GM18526 (cell line): ENCODE data around the gene PARD3B.

Experiments
- POLR2A ChIP-seq: IDR thresholded peaks from 3 replicates; pipeline ENCODE4 v1.6.1; 2011; ENCODE audit not compliant: insufficient read length; ENCODE audit errors: extremely low read depth

Gene PARD3B

GRCh38 chr2:205501826-205502225 is 956.6 kb downstream of the PARD3B start:
- TF ChIP-seq POLR2A, result no peak

GRCh38 chr2:205505371-205505770 is 960.1 kb downstream of the PARD3B start:
- TF ChIP-seq POLR2A, result no peak

GRCh38 chr2:205509655-205510054 is 964.4 kb downstream of the PARD3B start:
- TF ChIP-seq POLR2A, result no peak

- no peak for TF ChIP-seq POLR2A
Observed at GRCh38 chr2:205510345-205510744, 965.1 kb downstream of the PARD3B start.

- no peak for TF ChIP-seq POLR2A
Observed at GRCh38 chr2:205511221-205511620, 965.9 kb downstream of the PARD3B start.

GRCh38 chr2:205511641-205512040 is 966.4 kb downstream of the PARD3B start:
- no peak for TF ChIP-seq POLR2A

GRCh38 chr2:205520311-205520710 is 975.0 kb downstream of the PARD3B start:
- no peak for TF ChIP-seq POLR2A

- no peak for TF ChIP-seq POLR2A
Observed at GRCh38 chr2:205524656-205525055, 979.4 kb downstream of the PARD3B start.

GRCh38 chr2:205527801-205528200 is 982.5 kb downstream of the PARD3B start:
- TF ChIP-seq POLR2A, result no peak

GRCh38 chr2:205531072-205531471 is 985.8 kb downstream of the PARD3B start:
- TF ChIP-seq POLR2A, result no peak

- TF ChIP-seq POLR2A, result no peak
Observed at GRCh38 chr2:205531489-205532148, 986.3 kb downstream of the PARD3B start.

- TF ChIP-seq POLR2A, result no peak
Observed at GRCh38 chr2:205535001-205535400, 989.7 kb downstream of the PARD3B start.

- no peak for TF ChIP-seq POLR2A
Observed at GRCh38 chr2:205539603-205540002, 994.3 kb downstream of the PARD3B start.

- no peak for TF ChIP-seq POLR2A
Observed at GRCh38 chr2:205540036-205540435, 994.8 kb downstream of the PARD3B start.

GRCh38 chr2:205543262-205543843 is 998.1 kb downstream of the PARD3B start:
- TF ChIP-seq POLR2A, result no peak

- TF ChIP-seq POLR2A, result no peak
Observed at GRCh38 chr2:205543937-205544702, 998.8 kb downstream of the PARD3B start.

- TF ChIP-seq POLR2A, result no peak
Observed at GRCh38 chr2:205545971-205546816, 1000.9 kb downstream of the PARD3B start.
